VCaP (cell line): ENCODE measurements around the gene CELSR2.
A peak's percentile ranks its signal among the peaks of the same experiment; 100 is the strongest.

ENCODE experiments used
- H3K27ac ChIP-seq: fragments of 450-650 bp; 2 replicates; pipeline ENCODE4 v1.5.1; 2017
- TF ChIP-seq, protein P1 (sequence below): fragments of 450-650 bp; conservative IDR thresholded peaks from 2 replicates; pipeline ENCODE4 v1.5.1; 2017; ENCODE audit warnings: mild to moderate bottlenecking, moderate library complexity

Gene CELSR2

DNA sequence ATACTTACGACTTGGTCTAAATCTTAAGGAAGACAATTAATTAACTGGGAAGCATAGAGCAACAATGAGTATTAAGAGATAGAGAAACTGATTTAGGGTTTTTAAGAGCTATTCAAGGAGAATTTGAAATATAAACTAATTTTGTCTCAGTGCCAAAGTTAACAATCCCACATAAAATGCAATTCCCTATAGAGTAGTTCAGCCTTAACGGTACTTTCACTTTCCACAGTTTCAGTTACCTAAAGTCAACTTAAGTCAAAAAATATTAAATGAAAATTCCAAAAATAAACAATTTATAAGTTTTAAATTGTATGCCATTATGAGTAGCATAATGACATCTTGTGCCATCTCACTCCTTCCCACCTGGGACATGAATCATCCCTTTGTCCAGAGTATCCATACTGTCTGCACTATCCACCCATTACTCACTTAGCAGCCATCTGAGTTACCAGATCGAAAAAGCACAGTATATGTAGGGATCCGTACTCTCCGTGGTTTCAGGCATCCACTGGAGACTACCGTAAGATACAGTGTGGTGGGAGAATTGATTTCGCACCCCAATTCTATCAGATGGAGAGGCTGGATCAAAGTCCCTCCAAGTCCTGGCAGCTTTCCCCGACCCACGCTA lies 40.4 kb upstream of the CELSR2 start:
- no peak overlapping the region for H3K27ac ChIP-seq
- TF ChIP-seq, protein P1, sequence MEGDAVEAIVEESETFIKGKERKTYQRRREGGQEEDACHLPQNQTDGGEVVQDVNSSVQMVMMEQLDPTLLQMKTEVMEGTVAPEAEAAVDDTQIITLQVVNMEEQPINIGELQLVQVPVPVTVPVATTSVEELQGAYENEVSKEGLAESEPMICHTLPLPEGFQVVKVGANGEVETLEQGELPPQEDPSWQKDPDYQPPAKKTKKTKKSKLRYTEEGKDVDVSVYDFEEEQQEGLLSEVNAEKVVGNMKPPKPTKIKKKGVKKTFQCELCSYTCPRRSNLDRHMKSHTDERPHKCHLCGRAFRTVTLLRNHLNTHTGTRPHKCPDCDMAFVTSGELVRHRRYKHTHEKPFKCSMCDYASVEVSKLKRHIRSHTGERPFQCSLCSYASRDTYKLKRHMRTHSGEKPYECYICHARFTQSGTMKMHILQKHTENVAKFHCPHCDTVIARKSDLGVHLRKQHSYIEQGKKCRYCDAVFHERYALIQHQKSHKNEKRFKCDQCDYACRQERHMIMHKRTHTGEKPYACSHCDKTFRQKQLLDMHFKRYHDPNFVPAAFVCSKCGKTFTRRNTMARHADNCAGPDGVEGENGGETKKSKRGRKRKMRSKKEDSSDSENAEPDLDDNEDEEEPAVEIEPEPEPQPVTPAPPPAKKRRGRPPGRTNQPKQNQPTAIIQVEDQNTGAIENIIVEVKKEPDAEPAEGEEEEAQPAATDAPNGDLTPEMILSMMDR: no peak

DNA sequence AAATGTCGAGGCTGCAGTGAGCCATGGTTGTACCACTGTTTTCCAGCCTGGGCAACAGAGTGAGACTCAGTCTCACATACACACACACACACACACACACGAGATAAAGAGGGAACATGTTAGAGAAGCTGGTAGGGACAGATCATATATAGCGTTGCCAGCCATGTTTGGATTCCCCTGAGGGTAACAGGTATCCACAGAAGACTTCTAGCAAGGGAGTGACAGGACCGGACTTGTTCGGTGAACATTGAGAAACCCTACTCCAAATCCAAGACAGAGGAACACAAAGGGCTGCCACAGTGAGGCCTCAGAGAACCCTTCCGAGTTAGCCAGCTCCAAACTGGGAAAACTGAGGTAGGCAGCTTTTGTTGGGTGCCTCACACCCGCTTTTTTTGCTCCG lies 39.3 kb upstream of the CELSR2 start:
- no peak overlapping the region for H3K27ac ChIP-seq
- TF ChIP-seq, protein P1: no peak

DNA sequence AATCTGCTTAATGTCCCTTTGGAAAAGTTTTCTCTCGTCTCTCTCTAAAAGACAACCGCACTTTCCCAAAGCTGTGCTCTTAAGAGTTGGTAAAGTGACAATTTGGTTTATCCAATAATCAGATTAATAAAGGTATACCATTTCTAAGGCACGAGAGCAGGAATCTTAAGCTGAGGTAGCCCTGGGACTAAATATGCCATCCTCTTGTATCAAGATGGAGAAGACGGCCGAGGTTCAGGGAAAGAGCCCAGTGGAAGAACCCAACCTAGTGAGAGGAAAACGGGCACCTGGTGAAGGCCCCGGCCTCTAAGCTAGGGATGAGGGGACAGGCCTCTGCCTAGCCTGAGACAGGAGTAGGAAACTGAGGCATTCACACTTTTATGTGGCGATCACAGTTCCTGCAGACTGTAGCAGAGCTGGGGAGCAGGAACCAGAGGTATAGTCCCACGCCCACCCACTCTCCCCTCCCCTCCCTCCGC lies 36.0 kb upstream of the CELSR2 start:
- TF ChIP-seq, protein P1: no peak
- peak overlapping the region; percentile 86 for H3K27ac ChIP-seq

DNA sequence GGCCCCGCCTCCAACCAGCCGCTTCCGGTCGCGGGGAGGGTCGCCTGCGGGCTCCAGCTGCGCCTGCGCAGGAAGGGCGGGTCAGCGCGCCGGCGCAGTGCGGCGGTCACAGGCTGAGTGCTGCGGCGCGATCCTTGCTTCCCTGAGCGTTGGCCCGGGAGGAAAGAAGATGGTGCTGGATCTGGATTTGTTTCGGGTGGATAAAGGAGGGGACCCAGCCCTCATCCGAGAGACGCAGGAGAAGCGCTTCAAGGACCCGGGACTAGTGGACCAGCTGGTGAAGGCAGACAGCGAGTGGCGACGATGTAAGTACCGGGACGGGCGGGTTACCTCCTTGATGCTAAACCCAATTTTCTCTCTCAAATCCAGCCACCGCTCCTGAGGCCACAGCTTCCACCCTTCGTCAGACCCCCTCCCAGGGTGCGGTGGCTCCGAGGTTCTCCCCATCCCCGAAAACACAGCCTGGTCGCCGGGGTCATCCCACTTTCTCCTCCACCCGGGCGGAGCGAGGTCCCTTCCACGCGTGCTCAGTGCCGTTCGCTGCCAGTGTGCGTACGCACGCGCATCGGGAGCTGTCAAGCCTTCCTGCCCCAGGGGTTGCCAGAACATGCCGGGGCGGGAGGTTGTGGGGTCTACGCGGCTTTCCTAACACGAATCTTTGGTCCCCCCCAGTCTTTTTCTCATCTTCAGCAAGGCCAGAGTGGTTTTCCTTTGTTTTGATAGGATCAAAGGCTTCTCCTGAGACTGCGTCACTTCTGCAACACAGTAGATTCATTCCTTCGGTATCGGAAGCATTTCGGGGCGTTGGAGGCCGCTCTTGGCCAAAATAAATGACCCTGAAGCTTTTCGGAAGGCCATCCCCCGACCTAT lies 35.3 kb upstream of the CELSR2 start, which contains the start of gene SARS1:
TSS of gene SARS1 (plus strand) at position 95 of the 870 bp plus-strand sequence. CDS start at position 170, 75 bp downstream.
- TF ChIP-seq, protein P1: no peak

DNA sequence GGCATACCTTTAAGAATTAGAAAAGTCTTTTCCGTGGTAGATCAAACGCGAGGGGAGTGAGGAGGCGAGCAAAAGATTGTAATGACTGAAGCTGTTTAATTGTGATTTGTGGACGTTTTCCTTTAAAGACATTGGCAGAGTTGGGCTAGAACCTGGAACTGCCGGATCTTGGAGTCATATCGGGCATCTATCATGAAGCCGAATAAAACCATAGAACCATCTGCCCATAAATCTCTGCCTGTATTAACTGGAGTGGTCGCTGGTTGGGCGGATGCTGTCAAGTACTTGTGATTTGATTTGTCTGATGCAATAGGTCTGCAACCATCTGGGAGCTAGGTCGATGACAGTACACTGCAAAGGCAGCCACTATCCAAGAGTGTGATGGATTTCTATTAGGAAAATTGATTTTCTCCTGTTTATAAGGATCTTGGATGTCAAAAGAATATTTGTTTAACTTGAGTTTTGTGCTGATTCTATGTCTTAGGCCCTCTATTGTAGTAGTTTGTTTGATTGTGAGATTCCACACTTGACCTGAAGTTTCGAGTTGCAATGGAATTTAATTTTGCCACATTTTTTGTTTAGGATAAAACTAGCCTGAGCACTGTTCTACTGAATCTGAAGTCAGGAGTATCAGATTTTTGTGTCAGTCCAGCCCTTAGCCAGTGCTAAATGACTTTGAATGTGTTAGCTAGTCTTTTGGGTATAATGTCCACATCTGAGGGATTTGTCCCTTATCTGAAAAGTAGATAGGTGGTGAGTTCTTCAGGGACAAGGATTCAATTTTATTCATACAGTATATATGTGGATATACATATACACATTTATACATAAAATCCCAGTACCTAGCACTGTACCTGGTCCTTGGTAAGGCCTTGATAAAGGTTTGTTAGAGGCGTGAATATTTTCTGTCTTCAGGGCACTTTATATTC lies 34.4 kb upstream of the CELSR2 start:
- peak overlapping the region; percentile 86 for H3K27ac ChIP-seq
- TF ChIP-seq, protein P1: no peak

More for the DNA sequence above, 35.3 kb upstream of the CELSR2 start, which contains the start of gene SARS1:
- H3K27ac ChIP-seq: peak within 1 kb of the TSS; percentile 86

DNA sequence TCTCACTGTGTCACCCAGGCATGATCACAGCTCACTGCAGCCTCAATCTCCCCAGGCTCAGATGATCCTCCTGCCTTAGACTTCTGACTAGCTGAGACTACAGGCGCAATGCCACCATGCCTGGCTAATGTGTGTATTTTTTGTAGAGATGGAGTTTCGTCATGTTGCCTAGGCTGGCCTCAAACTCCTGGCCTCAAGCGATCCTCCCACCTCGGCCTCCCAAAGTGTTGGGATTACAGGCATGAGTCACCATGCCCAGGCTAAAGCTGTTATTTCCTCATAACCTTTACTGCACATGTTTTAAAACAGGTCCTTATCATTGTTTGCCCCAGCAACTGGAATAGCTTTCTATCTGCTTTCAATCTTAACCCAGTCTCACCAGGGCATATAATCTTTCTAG lies 32.7 kb upstream of the CELSR2 start:
- TF ChIP-seq, protein P1: no peak
- H3K27ac ChIP-seq: no peak overlapping the region
